Ovary (tissue), 3 donors: ENCODE data around the gene ST3GAL5.

Experiments
- CTCF ChIP-seq, 3 donors: fragments of 450-650 bp in 2 of 3; fragments of 200-600 bp in 1 of 3; IDR thresholded peaks; one replicate each; pipeline versions ENCODE4 v1.5.1 to v1.8.0; 2016 to 2022; ENCODE audit warnings: antibody characterized with exemption in 3 of 3, mild to moderate bottlenecking in 1 of 3
- EP300 ChIP-seq: sonication (generic); formaldehyde crosslinking; IDR thresholded peaks from one replicate; pipeline ENCODE4 v1.6.1; 2017; ENCODE audit warnings: antibody characterized with exemption
- POLR2A ChIP-seq: fragments of 450-650 bp; IDR thresholded peaks from one replicate; pipeline ENCODE4 v1.6.1; 2017; ENCODE audit warnings: antibody characterized with exemption, mild to moderate bottlenecking, moderate library complexity
- donor health status: DM: no; HTN: no; CAD: no.

- TF ChIP-seq POLR2A (no peak), CTCF (IDR thresholded peaks at IDR 0.05) (no peak), EP300 (no peak)
Observed at GRCh38 chr2:85903849-85904248, 15.1 kb upstream of the ST3GAL5 start.
